Measurements from ENCODE around the gene RNF225.

GRCh38 chr19:58352760-58353671 lies 42.4 kb upstream of the RNF225 start, which contains the start of gene A1BG:
- no peak for TF ChIP-seq PATZ1 (CRISPR knock-in tag; IDR thresholded peaks at IDR 0.05; ENCODE audit: borderline replicate concordance)
- TF ChIP-seq BACH2 (CRISPR knock-in tag; IDR thresholded peaks at IDR 0.05; ENCODE audit: borderline replicate concordance), result no peak
- no peak for TF ChIP-seq ESRRG (CRISPR knock-in tag; IDR thresholded peaks at IDR 0.05)
- TF ChIP-seq CREB5 (CRISPR knock-in tag; IDR thresholded peaks at IDR 0.05; ENCODE audit: low read depth), result no peak
- no peak for TF ChIP-seq RARB (CRISPR knock-in tag; IDR thresholded peaks at IDR 0.05)
- TF ChIP-seq SNAI2 (CRISPR knock-in tag; IDR thresholded peaks at IDR 0.05), result no peak
- TF ChIP-seq ZFP3 (CRISPR knock-in tag; IDR thresholded peaks at IDR 0.05), result no peak
- TF ChIP-seq OSR1 (CRISPR knock-in tag; IDR thresholded peaks at IDR 0.05), result no peak
- no peak for TF ChIP-seq ZFP30 (CRISPR knock-in tag; IDR thresholded peaks at IDR 0.05)
- no peak for TF ChIP-seq TSHZ2 (CRISPR knock-in tag; IDR thresholded peaks at IDR 0.05)
- TF ChIP-seq ARNTL (CRISPR knock-in tag; IDR thresholded peaks at IDR 0.05; ENCODE audit: borderline replicate concordance, low read depth), result no peak
- TF ChIP-seq POU6F1 (CRISPR knock-in tag; IDR thresholded peaks at IDR 0.05; ENCODE audit: borderline replicate concordance, low read depth), result no peak
